ENCODE measurements around the gene AP4B1.

Gene AP4B1

DNA sequence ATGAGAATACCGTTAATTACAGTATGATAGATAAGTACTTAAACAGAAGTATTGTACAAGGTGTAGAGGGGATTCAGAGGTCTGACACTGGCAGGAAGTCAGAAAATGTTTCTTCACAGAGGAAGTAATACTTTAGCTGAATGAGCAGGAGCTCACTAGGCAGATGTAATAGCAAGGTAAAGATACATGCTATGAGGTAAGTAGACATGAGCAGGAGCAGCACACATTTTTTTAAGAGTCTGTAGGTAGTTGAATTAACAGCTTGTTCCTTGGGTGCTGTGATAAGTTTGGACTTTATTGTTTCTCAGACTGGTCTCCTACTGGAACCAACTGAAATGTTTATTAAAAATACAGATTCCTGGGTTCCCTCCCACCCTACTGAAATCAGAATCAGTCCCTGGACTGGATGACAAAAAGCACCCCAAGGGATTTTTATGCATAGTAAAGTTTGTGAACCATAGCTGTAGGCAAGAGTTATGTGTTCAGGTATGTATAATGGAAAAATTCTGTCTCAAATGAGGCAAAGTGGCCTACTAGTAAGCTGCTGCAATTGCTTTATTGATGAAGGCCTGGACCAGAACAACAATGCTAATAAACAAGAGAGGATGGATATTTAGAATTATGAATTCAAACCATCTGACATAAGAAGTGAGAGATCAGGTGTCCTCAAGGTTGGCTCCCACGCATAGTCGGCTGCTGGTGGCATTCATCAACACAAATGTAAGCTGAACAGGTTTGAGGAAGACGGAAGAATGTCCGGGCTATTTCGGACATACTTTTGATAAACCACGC is 902 bp downstream of the AP4B1 start:
- ATAC-seq: no peak

DNA sequence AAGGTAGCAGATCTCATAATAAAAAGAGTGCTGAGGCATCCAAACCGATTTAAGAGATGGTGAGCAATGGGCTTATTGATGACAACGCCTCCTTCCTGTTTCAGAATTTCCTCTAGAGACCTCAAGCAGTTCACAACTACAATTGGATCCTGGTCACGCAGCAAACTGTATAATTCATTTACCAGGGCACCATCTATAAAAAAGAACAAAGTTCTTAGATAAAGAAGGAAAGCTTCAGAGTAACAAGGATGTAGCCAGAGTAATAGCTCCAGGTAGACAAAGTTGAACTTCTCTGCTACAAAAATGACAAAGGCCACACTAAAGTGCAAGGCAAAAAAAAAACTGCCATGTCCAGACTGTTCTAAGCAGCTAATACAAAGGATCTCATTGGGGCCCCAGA is 3.4 kb downstream of the AP4B1 start:
- TF ChIP-seq, protein P1, sequence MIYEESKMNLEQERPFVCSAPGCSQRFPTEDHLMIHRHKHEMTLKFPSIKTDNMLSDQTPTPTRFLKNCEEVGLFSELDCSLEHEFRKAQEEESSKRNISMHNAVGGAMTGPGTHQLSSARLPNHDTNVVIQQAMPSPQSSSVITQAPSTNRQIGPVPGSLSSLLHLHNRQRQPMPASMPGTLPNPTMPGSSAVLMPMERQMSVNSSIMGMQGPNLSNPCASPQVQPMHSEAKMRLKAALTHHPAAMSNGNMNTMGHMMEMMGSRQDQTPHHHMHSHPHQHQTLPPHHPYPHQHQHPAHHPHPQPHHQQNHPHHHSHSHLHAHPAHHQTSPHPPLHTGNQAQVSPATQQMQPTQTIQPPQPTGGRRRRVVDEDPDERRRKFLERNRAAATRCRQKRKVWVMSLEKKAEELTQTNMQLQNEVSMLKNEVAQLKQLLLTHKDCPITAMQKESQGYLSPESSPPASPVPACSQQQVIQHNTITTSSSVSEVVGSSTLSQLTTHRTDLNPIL (CRISPR knock-in tag; IDR thresholded peaks at IDR 0.05; ENCODE audit: low read depth): no peak
- TF ChIP-seq, protein P2, sequence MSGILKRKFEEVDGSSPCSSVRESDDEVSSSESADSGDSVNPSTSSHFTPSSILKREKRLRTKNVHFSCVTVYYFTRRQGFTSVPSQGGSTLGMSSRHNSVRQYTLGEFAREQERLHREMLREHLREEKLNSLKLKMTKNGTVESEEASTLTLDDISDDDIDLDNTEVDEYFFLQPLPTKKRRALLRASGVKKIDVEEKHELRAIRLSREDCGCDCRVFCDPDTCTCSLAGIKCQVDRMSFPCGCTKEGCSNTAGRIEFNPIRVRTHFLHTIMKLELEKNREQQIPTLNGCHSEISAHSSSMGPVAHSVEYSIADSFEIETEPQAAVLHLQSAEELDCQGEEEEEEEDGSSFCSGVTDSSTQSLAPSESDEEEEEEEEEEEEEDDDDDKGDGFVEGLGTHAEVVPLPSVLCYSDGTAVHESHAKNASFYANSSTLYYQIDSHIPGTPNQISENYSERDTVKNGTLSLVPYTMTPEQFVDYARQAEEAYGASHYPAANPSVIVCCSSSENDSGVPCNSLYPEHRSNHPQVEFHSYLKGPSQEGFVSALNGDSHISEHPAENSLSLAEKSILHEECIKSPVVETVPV (CRISPR knock-in tag; IDR thresholded peaks at IDR 0.05): no peak
- no peak for TF ChIP-seq ZC3H10 (CRISPR knock-in tag; IDR thresholded peaks at IDR 0.05)
- TF ChIP-seq ZNF70 (CRISPR knock-in tag; IDR thresholded peaks at IDR 0.05): no peak
- no peak for TF ChIP-seq RARB (CRISPR knock-in tag; IDR thresholded peaks at IDR 0.05)
- no peak for TF ChIP-seq ZFP30 (CRISPR knock-in tag; IDR thresholded peaks at IDR 0.05)
- no peak for TF ChIP-seq ZFP3 (CRISPR knock-in tag; IDR thresholded peaks at IDR 0.05)
- no peak for TF ChIP-seq ZNF565 (CRISPR knock-in tag; conservative IDR thresholded peaks at IDR 0.05; ENCODE audit: low read depth)
- TF ChIP-seq ARNTL (CRISPR knock-in tag; IDR thresholded peaks at IDR 0.05; ENCODE audit: borderline replicate concordance, low read depth): no peak
- no peak for TF ChIP-seq ESRRG (CRISPR knock-in tag; IDR thresholded peaks at IDR 0.05)
- TF ChIP-seq ISL1 (CRISPR knock-in tag; IDR thresholded peaks at IDR 0.05): no peak
- no peak for ATAC-seq

More for the DNA sequence above, 902 bp downstream of the AP4B1 start:
- no peak for TF ChIP-seq ZNF8 (CRISPR knock-in tag; IDR thresholded peaks at IDR 0.05)
- TF ChIP-seq, protein P3, sequence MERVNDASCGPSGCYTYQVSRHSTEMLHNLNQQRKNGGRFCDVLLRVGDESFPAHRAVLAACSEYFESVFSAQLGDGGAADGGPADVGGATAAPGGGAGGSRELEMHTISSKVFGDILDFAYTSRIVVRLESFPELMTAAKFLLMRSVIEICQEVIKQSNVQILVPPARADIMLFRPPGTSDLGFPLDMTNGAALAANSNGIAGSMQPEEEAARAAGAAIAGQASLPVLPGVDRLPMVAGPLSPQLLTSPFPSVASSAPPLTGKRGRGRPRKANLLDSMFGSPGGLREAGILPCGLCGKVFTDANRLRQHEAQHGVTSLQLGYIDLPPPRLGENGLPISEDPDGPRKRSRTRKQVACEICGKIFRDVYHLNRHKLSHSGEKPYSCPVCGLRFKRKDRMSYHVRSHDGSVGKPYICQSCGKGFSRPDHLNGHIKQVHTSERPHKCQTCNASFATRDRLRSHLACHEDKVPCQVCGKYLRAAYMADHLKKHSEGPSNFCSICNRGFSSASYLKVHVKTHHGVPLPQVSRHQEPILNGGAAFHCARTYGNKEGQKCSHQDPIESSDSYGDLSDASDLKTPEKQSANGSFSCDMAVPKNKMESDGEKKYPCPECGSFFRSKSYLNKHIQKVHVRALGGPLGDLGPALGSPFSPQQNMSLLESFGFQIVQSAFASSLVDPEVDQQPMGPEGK (CRISPR knock-in tag; IDR thresholded peaks at IDR 0.05; ENCODE audit: borderline replicate concordance): no peak
- TF ChIP-seq, protein P4, sequence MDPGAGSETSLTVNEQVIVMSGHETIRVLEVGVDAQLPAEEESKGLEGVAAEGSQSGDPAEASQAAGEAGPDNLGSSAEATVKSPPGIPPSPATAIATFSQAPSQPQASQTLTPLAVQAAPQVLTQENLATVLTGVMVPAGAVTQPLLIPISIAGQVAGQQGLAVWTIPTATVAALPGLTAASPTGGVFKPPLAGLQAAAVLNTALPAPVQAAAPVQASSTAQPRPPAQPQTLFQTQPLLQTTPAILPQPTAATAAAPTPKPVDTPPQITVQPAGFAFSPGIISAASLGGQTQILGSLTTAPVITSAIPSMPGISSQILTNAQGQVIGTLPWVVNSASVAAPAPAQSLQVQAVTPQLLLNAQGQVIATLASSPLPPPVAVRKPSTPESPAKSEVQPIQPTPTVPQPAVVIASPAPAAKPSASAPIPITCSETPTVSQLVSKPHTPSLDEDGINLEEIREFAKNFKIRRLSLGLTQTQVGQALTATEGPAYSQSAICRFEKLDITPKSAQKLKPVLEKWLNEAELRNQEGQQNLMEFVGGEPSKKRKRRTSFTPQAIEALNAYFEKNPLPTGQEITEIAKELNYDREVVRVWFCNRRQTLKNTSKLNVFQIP (CRISPR knock-in tag; IDR thresholded peaks at IDR 0.05; ENCODE audit: borderline replicate concordance, low read depth): no peak
- TF ChIP-seq TCF4 (CRISPR knock-in tag; IDR thresholded peaks at IDR 0.05; ENCODE audit: borderline replicate concordance): no peak
- TF ChIP-seq ZFP30 (CRISPR knock-in tag; IDR thresholded peaks at IDR 0.05): no peak
- TF ChIP-seq ZNF70 (CRISPR knock-in tag; IDR thresholded peaks at IDR 0.05): no peak
- no peak for TF ChIP-seq BACH2 (CRISPR knock-in tag; IDR thresholded peaks at IDR 0.05; ENCODE audit: borderline replicate concordance)
- no peak for TF ChIP-seq TOX (CRISPR knock-in tag; IDR thresholded peaks at IDR 0.05; ENCODE audit: borderline replicate concordance)
- no peak for TF ChIP-seq CSDC2 (CRISPR knock-in tag; IDR thresholded peaks at IDR 0.05)
- TF ChIP-seq ISL1 (CRISPR knock-in tag; IDR thresholded peaks at IDR 0.05): no peak
- TF ChIP-seq ZFP3 (CRISPR knock-in tag; IDR thresholded peaks at IDR 0.05): no peak
- no peak for TF ChIP-seq OSR1 (CRISPR knock-in tag; IDR thresholded peaks at IDR 0.05)
- TF ChIP-seq ESRRG (CRISPR knock-in tag; IDR thresholded peaks at IDR 0.05): no peak

DNA sequence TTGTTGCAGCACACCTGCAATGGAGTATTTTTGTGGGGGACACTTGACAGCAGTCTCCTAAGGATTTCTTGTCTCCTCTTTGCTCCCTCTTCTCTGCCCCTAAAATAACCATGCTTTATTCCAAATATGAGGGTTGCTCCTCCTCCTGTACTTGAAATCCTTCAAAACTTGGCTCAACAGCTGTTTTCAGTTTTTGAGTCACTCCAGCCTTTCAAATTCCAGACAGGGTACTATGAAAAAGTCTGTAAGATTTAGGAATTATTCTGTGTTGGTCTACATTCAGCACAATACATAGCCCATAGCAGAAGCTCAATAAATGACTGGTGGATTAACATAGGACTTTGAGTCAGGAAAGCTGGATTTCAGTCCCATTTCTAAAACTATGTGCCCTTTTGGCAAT is 5.5 kb downstream of the AP4B1 start:
- no peak for ATAC-seq
- TF ChIP-seq OSR1 (CRISPR knock-in tag; IDR thresholded peaks at IDR 0.05) (no peak), PPARA (CRISPR knock-in tag; IDR thresholded peaks at IDR 0.05; ENCODE audit: borderline replicate concordance) (no peak), BACH2 (CRISPR knock-in tag; IDR thresholded peaks at IDR 0.05; ENCODE audit: borderline replicate concordance) (no peak), GLIS3 (CRISPR knock-in tag; IDR thresholded peaks at IDR 0.05) (no peak), RARB (CRISPR knock-in tag; IDR thresholded peaks at IDR 0.05) (no peak), CSDC2 (CRISPR knock-in tag; IDR thresholded peaks at IDR 0.05) (no peak), ZFP30 (CRISPR knock-in tag; IDR thresholded peaks at IDR 0.05) (no peak), ZFP3 (CRISPR knock-in tag; IDR thresholded peaks at IDR 0.05) (no peak), ISL1 (CRISPR knock-in tag; IDR thresholded peaks at IDR 0.05) (no peak), ARNTL (CRISPR knock-in tag; IDR thresholded peaks at IDR 0.05; ENCODE audit: borderline replicate concordance, low read depth) (no peak)
- TF ChIP-seq, protein P1 (CRISPR knock-in tag; IDR thresholded peaks at IDR 0.05; ENCODE audit: low read depth): no peak
- TF ChIP-seq, protein P4 (CRISPR knock-in tag; IDR thresholded peaks at IDR 0.05; ENCODE audit: borderline replicate concordance, low read depth): no peak
- TF ChIP-seq, protein P2 (CRISPR knock-in tag; IDR thresholded peaks at IDR 0.05): no peak

Measured in SK-N-SH treated with all-trans-retinoic acid at 6 μM for 48 hours (cell line).